Neural cell (in vitro differentiated cells): Measurements from ENCODE around the gene TSPO.

Experiments used
- CTCF ChIP-seq: fragments of 450-650 bp; IDR thresholded peaks from 2 replicates; pipeline ENCODE4 v1.5.1; 2014; ENCODE audit warnings: antibody characterized with exemption, mild to moderate bottlenecking, moderate library complexity; ENCODE audit not compliant: poor library complexity, severe bottlenecking
- EP300 ChIP-seq: fragments of 450-650 bp; conservative IDR thresholded peaks from 2 replicates; pipeline ENCODE4 v1.6.1; 2014; ENCODE audit warnings: antibody characterized with exemption, mild to moderate bottlenecking, moderate library complexity; ENCODE audit not compliant: poor library complexity, severe bottlenecking
- EZH2 ChIP-seq: fragments of 200-600, 300-800 bp; shearing (Covaris generic), sonication (generic); IDR thresholded peaks from 2 replicates; pipeline ENCODE4 v1.6.1; 2014; ENCODE audit warnings: antibody characterized with exemption, low read length, borderline replicate concordance, mild to moderate bottlenecking; ENCODE audit not compliant: insufficient read depth, poor library complexity, severe bottlenecking
- MXI1 ChIP-seq: fragments of 450-650 bp; conservative IDR thresholded peaks from 2 replicates; pipeline ENCODE4 v1.6.1; 2014; ENCODE audit warnings: antibody characterized with exemption, mild to moderate bottlenecking; ENCODE audit not compliant: poor library complexity, severe bottlenecking
- POLR2AphosphoS5 ChIP-seq: IDR thresholded peaks from 2 replicates; pipeline ENCODE4 v1.6.1; 2012
- RAD21 ChIP-seq: fragments of 450-650 bp; conservative IDR thresholded peaks from 2 replicates; pipeline ENCODE4 v1.6.1; 2014; ENCODE audit warnings: antibody characterized with exemption, mild to moderate bottlenecking, moderate library complexity
- REST ChIP-seq: IDR thresholded peaks from 2 replicates; pipeline ENCODE4 v1.6.1; 2012; ENCODE audit warnings: borderline replicate concordance
- SMC3 ChIP-seq: fragments of 450-650 bp; conservative IDR thresholded peaks from 2 replicates; pipeline ENCODE4 v1.6.1; 2014; ENCODE audit warnings: antibody characterized with exemption, mild to moderate bottlenecking, moderate library complexity; ENCODE audit not compliant: poor library complexity
- TAF1 ChIP-seq: IDR thresholded peaks from 2 replicates; pipeline ENCODE4 v1.6.1; 2012; ENCODE audit warnings: low read depth

- TF ChIP-seq CTCF (no peak), EZH2 (no peak), TAF1 (no peak), POLR2AphosphoS5 (no peak), MXI1 (no peak), REST (no peak), SMC3 (no peak), EP300 (no peak), RAD21 (no peak)
Measured at GRCh38 chr22:43118953-43119458, 32.4 kb upstream of the TSPO start.
